ENCODE measurements around the gene GRHL1. TPM values are rescaled to one million over a fixed set of nuclear protein-coding genes. Genes with fewer than 3 reads are reported as not detected.
"Not testable (repeated sequence)": the region's sequence is repeated elsewhere in the genome, so short reads cannot be mapped to it uniquely, and the experiment has no call there.

GRHL1 gene
- polyA plus RNA-seq (ENCODE audit: insufficient read length in 3 of 3) = 1 to 10 TPM; 5.1 to 6.8 (median 6.0) TPM
- long read RNA-seq, donor 1 = 0 reads
- long read RNA-seq, donor 2, partial matches to known transcripts = 0 of 1 reads
- long read RNA-seq, donor 2, other reads (novel, unspliced or antisense) = 0 of 1 reads
- long read RNA-seq, donor 3 = 0 reads
- long read RNA-seq, donor 4, partial matches to known transcripts = 0 of 1 reads
- long read RNA-seq, donor 4, other reads (novel, unspliced or antisense) = 0 of 1 reads
- long read RNA-seq, donor 5 = 0 reads
- long read RNA-seq, donor 6, partial matches to known transcripts = 0 of 1 reads
- long read RNA-seq, donor 6, other reads (novel, unspliced or antisense) = 0 of 1 reads
- long read RNA-seq, donor 7 = 0 reads
- long read RNA-seq, donor 8 = 0 reads
- long read RNA-seq, donor 9 = 0 reads
- long read RNA-seq, donor 10, partial matches to known transcripts = 0 of 1 reads
- long read RNA-seq, donor 10, other reads (novel, unspliced or antisense) = 0 of 1 reads
- long read RNA-seq, donor 11 = 0 reads
- long read RNA-seq, donor 12, partial matches to known transcripts = 0 of 2 reads
- long read RNA-seq, donor 12, other reads (novel, unspliced or antisense) = 0 of 2 reads
- long read RNA-seq, donor 13 = 0 reads
- long read RNA-seq, donor 14 = 0 reads
- long read RNA-seq, donor 15, partial matches to known transcripts = 0 of 1 reads
- long read RNA-seq, donor 15, other reads (novel, unspliced or antisense) = 0 of 1 reads
- long read RNA-seq, donor 16, partial matches to known transcripts = 0 of 2 reads
- long read RNA-seq, donor 16, other reads (novel, unspliced or antisense) = 0 of 2 reads

GRCh38 chr2:9951522-9952285, at the start of gene GRHL1:
GRHL1 (plus strand) TSS chr2:9951693; CDS start chr2:9951834, 141 bp downstream.
- peak; percentile 92 for DNase-seq

GRCh38 chr2:9905413-9905812, 46.1 kb upstream of the GRHL1 start:
- DNase-seq = no peak

- no peak for DNase-seq
Measured at GRCh38 chr2:9907402-9907801, 44.1 kb upstream of the GRHL1 start.

GRCh38 chr2:9908639-9909038, 42.9 kb upstream of the GRHL1 start:
- no peak for DNase-seq

GRCh38 chr2:9909106-9909505, 42.4 kb upstream of the GRHL1 start:
- no peak for DNase-seq

- no peak for DNase-seq
Measured at GRCh38 chr2:9910699-9911098, 40.8 kb upstream of the GRHL1 start.

GRCh38 chr2:9912468-9912867, 39.0 kb upstream of the GRHL1 start:
- DNase-seq = no peak

- no peak for DNase-seq
Measured at GRCh38 chr2:9914384-9915065, 37.0 kb upstream of the GRHL1 start.

- DNase-seq = no peak
Measured at GRCh38 chr2:9918275-9918674, 33.2 kb upstream of the GRHL1 start.

GRCh38 chr2:9919512-9919911, 32.0 kb upstream of the GRHL1 start:
- DNase-seq = no peak

GRCh38 chr2:9927020-9927419, 24.5 kb upstream of the GRHL1 start:
- DNase-seq = not testable (repeated sequence)

- DNase-seq = no peak
Measured at GRCh38 chr2:9937258-9937657, 14.2 kb upstream of the GRHL1 start.

GRCh38 chr2:9937968-9938367, 13.5 kb upstream of the GRHL1 start:
- no peak for DNase-seq

- DNase-seq = no peak
Measured at GRCh38 chr2:9939587-9940485, 11.7 kb upstream of the GRHL1 start.

- no peak for DNase-seq
Measured at GRCh38 chr2:9941196-9941995, 10.1 kb upstream of the GRHL1 start.

GRCh38 chr2:9941996-9942390, 9.5 kb upstream of the GRHL1 start:
- DNase-seq = no peak

GRCh38 chr2:9944330-9944758, 7.1 kb upstream of the GRHL1 start:
- DNase-seq = no peak

GRCh38 chr2:9945596-9945995, 5.9 kb upstream of the GRHL1 start:
- no peak for DNase-seq

GRCh38 chr2:9946076-9946475, 5.4 kb upstream of the GRHL1 start:
- no peak for DNase-seq

- DNase-seq = no peak
Measured at GRCh38 chr2:9946818-9947217, 4.7 kb upstream of the GRHL1 start.
